Neural cell (in vitro differentiated cells): ENCODE measurements around the gene TBC1D8B. TPM values are rescaled to one million over a fixed set of nuclear protein-coding genes. Genes with fewer than 3 reads are reported as not detected.
A peak's percentile ranks its signal among the peaks of the same experiment; 100 is the strongest.

Experiments used
- H2AFZ ChIP-seq: fragments of 200-600, 300-800 bp; sonication (generic), shearing (Covaris generic); 2 replicates; pipeline ENCODE4 v1.6.0; 2014; ENCODE audit warnings: low read depth, mild to moderate bottlenecking, antibody characterized with exemption, low read length, moderate library complexity
- H3F3A ChIP-seq: fragments of 200-600 bp; shearing (Covaris generic); 2 replicates; pipeline ENCODE4 v1.6.1; 2016; ENCODE audit warnings: mild to moderate bottlenecking, moderate library complexity, mixed read lengths, antibody characterized with exemption, low read length; ENCODE audit not compliant: insufficient read depth, poor library complexity, severe bottlenecking
- H3K27ac ChIP-seq: fragments of 200-600, 300-800 bp; sonication (generic), shearing (Covaris generic); 2 replicates; pipeline ENCODE4 v1.5.1; 2014; ENCODE audit warnings: mild to moderate bottlenecking, low read length, moderate library complexity
- H3K27me3 ChIP-seq: fragments of 300-800, 200-600 bp; sonication (generic), shearing (Covaris generic); 2 replicates; pipeline ENCODE4 v1.6.0; 2014; ENCODE audit warnings: mild to moderate bottlenecking, low read depth, low read length, moderate library complexity; ENCODE audit not compliant: insufficient read depth
- H3K36me3 ChIP-seq: fragments of 300-800, 200-600 bp; sonication (generic), shearing (Covaris generic); 2 replicates; pipeline ENCODE4 v1.5.1; 2014; ENCODE audit warnings: mild to moderate bottlenecking, antibody characterized with exemption, low read length, moderate library complexity; ENCODE audit not compliant: insufficient read depth
- H3K4me2 ChIP-seq: fragments of 300-800, 200-600 bp; sonication (generic), shearing (Covaris generic); 2 replicates; pipeline ENCODE4 v1.6.0; 2014; ENCODE audit warnings: mild to moderate bottlenecking, low read length
- H3K4me3 ChIP-seq: fragments of 300-800, 200-600 bp; sonication (generic), shearing (Covaris generic); 2 replicates; pipeline ENCODE4 v1.5.1; 2014; ENCODE audit warnings: mild to moderate bottlenecking, low read length, moderate library complexity
- H3K79me2 ChIP-seq: fragments of 200-600 bp; shearing (Covaris generic); replicated peaks from 2 replicates; pipeline ENCODE4 v1.6.0; 2014; ENCODE audit warnings: mild to moderate bottlenecking, low read length, moderate library complexity; ENCODE audit not compliant: insufficient read depth
- H3K9ac ChIP-seq: fragments of 300-800, 200-600 bp; sonication (generic), shearing (Covaris generic); 2 replicates; pipeline ENCODE4 v1.6.1; 2016; ENCODE audit warnings: mild to moderate bottlenecking, low read length, mixed read lengths
- H3K9me2 ChIP-seq: fragments of 200-600 bp; shearing (Covaris generic); 2 replicates; pipeline ENCODE4 v1.6.1; 2016; ENCODE audit warnings: mild to moderate bottlenecking, low read length, mixed read lengths; ENCODE audit not compliant: insufficient read depth
- H3K9me3 ChIP-seq: fragments of 200-600, 300-800 bp; sonication (generic), shearing (Covaris generic); 2 replicates; pipeline ENCODE4 v1.6.1; 2016; ENCODE audit warnings: mild to moderate bottlenecking, mixed run types, low read length, moderate library complexity, mixed read lengths
- H4K20me1 ChIP-seq: fragments of 200-600 bp; shearing (Covaris generic); 2 replicates; pipeline ENCODE4 v1.6.1; 2016; ENCODE audit warnings: mild to moderate bottlenecking, mixed run types; ENCODE audit not compliant: insufficient read depth
- CTCF ChIP-seq: fragments of 450-650 bp; IDR thresholded peaks from 2 replicates; pipeline ENCODE4 v1.5.1; 2014; ENCODE audit warnings: antibody characterized with exemption, mild to moderate bottlenecking, moderate library complexity; ENCODE audit not compliant: poor library complexity, severe bottlenecking
- EP300 ChIP-seq: fragments of 450-650 bp; conservative IDR thresholded peaks from 2 replicates; pipeline ENCODE4 v1.6.1; 2014; ENCODE audit warnings: antibody characterized with exemption, mild to moderate bottlenecking, moderate library complexity; ENCODE audit not compliant: poor library complexity, severe bottlenecking
- EZH2 ChIP-seq: fragments of 200-600, 300-800 bp; shearing (Covaris generic), sonication (generic); IDR thresholded peaks from 2 replicates; pipeline ENCODE4 v1.6.1; 2014; ENCODE audit warnings: antibody characterized with exemption, low read length, borderline replicate concordance, mild to moderate bottlenecking; ENCODE audit not compliant: insufficient read depth, poor library complexity, severe bottlenecking
- MXI1 ChIP-seq: fragments of 450-650 bp; conservative IDR thresholded peaks from 2 replicates; pipeline ENCODE4 v1.6.1; 2014; ENCODE audit warnings: antibody characterized with exemption, mild to moderate bottlenecking; ENCODE audit not compliant: poor library complexity, severe bottlenecking
- POLR2AphosphoS5 ChIP-seq: IDR thresholded peaks from 2 replicates; pipeline ENCODE4 v1.6.1; 2012
- RAD21 ChIP-seq: fragments of 450-650 bp; conservative IDR thresholded peaks from 2 replicates; pipeline ENCODE4 v1.6.1; 2014; ENCODE audit warnings: antibody characterized with exemption, mild to moderate bottlenecking, moderate library complexity
- SMC3 ChIP-seq: fragments of 450-650 bp; conservative IDR thresholded peaks from 2 replicates; pipeline ENCODE4 v1.6.1; 2014; ENCODE audit warnings: antibody characterized with exemption, mild to moderate bottlenecking, moderate library complexity; ENCODE audit not compliant: poor library complexity
- TAF1 ChIP-seq: IDR thresholded peaks from 2 replicates; pipeline ENCODE4 v1.6.1; 2012; ENCODE audit warnings: low read depth
- polyA plus RNA-seq: library from polyadenylated mRNA; depleted of rRNA; stranded (reverse); fragments of >200 nt; gene quantifications from 2 replicates; pipeline ENCODE4 v1.2.3, GENCODE V29; 2014
- TF ChIP-seq, protein P1 (sequence below): IDR thresholded peaks from 2 replicates; pipeline ENCODE4 v1.6.1; 2012; ENCODE audit warnings: borderline replicate concordance

Gene TBC1D8B
- polyA plus RNA-seq, 1 donor from 2014 or later, result 0.14 TPM

- H3K4me2 ChIP-seq, result no peak overlapping the region
Measured at GRCh38 chrX:106891762-106892460, 89.4 kb downstream of the TBC1D8B start.

GRCh38 chrX:106894392-106894909 is 92.0 kb downstream of the TBC1D8B start:
- H3K9ac ChIP-seq, result no peak overlapping the region

More at GRCh38 chrX:106891762-106892460, 89.4 kb downstream of the TBC1D8B start:
- Histone ChIP-seq H3K9ac (no peak overlapping the region), H3K27ac (no peak overlapping the region), H2AFZ (no peak overlapping the region), H3K79me2 (no peaks in the 10 kb centered on the region), H3K4me3 (no peak overlapping the region), H3K9me2 (no peaks in the 10 kb centered on the region), H4K20me1 (no peaks in the 10 kb centered on the region), H3K36me3 (no peaks in the 10 kb centered on the region), H3K9me3 (no peaks in the 10 kb centered on the region), H3K27me3 (no peaks in the 10 kb centered on the region), H3F3A (no peaks in the 10 kb centered on the region)
- TF ChIP-seq SMC3 (no peak), POLR2AphosphoS5 (no peak), EZH2 (no peak), EP300 (no peak), TAF1 (no peak), RAD21 (no peak), CTCF (no peak), MXI1 (no peak)
- TF ChIP-seq, protein P1, sequence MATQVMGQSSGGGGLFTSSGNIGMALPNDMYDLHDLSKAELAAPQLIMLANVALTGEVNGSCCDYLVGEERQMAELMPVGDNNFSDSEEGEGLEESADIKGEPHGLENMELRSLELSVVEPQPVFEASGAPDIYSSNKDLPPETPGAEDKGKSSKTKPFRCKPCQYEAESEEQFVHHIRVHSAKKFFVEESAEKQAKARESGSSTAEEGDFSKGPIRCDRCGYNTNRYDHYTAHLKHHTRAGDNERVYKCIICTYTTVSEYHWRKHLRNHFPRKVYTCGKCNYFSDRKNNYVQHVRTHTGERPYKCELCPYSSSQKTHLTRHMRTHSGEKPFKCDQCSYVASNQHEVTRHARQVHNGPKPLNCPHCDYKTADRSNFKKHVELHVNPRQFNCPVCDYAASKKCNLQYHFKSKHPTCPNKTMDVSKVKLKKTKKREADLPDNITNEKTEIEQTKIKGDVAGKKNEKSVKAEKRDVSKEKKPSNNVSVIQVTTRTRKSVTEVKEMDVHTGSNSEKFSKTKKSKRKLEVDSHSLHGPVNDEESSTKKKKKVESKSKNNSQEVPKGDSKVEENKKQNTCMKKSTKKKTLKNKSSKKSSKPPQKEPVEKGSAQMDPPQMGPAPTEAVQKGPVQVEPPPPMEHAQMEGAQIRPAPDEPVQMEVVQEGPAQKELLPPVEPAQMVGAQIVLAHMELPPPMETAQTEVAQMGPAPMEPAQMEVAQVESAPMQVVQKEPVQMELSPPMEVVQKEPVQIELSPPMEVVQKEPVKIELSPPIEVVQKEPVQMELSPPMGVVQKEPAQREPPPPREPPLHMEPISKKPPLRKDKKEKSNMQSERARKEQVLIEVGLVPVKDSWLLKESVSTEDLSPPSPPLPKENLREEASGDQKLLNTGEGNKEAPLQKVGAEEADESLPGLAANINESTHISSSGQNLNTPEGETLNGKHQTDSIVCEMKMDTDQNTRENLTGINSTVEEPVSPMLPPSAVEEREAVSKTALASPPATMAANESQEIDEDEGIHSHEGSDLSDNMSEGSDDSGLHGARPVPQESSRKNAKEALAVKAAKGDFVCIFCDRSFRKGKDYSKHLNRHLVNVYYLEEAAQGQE, result no peak

More at GRCh38 chrX:106894392-106894909, 92.0 kb downstream of the TBC1D8B start:
- H3K27me3 ChIP-seq, result no peaks in the 10 kb centered on the region
- no peak overlapping the region for H3K4me2 ChIP-seq
- no peaks in the 10 kb centered on the region for H3K9me3 ChIP-seq
- no peak for TF ChIP-seq POLR2AphosphoS5
- TF ChIP-seq EZH2, result no peak
- peak; percentile 57 for TF ChIP-seq SMC3
- peak; percentile 63 for TF ChIP-seq RAD21
- TF ChIP-seq EP300, result no peak
- peak; percentile 66 for TF ChIP-seq CTCF
- H3K36me3 ChIP-seq, result no peaks in the 10 kb centered on the region
- no peaks in the 10 kb centered on the region for H3K9me2 ChIP-seq
- H3K4me3 ChIP-seq, result no peak overlapping the region
- H2AFZ ChIP-seq, result no peak overlapping the region
- H3K79me2 ChIP-seq, result no peaks in the 10 kb centered on the region
- no peaks in the 10 kb centered on the region for H3F3A ChIP-seq
- H4K20me1 ChIP-seq, result no peaks in the 10 kb centered on the region
- H3K27ac ChIP-seq, result no peak overlapping the region
